GM19397 (cell line): ENCODE data around the gene SYPL2.
"Not testable (repeated sequence)": the region's sequence is repeated elsewhere in the genome, so short reads cannot be mapped to it uniquely, and the experiment has no call there.

ENCODE experiments used
- ATAC-seq: cut with Tn5 transposase; IDR thresholded peaks from one replicate; pipeline ENCODE4 v1.9.1; 2021; ENCODE audit warnings: mild to moderate bottlenecking, moderate library complexity; ENCODE audit not compliant: unreplicated experiment

SYPL2 gene

DNA sequence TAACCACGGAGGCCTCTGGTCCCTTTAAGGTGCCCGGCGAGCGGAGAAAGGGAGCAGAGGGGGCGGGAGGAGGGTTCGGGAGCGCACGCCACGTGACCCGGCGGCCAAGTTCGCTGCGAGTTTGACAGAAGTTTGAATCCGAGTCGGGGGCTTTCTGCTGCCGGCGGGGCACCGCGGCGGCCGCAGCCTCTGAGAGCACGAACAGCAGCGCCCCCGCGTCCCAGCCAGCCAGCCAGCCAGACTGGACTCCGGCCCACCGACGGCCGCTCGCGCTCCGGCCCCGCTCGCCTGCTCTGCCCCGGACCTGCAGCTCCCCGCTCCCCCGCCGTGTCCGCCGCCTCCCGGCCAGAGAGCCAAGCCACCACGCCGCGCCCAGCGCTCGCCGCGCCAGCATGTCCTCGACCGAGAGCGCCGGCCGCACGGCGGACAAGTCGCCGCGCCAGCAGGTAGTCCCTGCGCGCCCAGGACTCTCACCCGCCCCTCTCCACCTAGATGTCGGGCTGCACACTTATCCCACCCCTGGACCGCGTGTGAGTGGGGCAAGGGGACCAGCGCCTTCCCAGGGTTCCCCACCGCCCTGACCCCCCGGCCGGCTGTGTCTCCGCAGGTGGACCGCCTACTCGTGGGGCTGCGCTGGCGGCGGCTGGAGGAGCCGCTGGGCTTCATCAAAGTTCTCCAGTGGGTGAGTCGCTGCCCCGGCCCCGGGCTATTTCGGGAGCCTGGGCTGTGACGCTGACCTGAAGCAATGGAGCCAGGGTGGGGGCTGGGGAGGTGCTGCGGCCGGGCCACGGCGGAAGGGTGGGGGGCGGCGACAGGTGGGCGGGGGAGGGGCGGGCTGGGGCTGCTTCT, at the start of gene SYPL2:
Gene SYPL2 (plus strand): TSS at position 95 of the 849 bp plus-strand sequence. CDS start 298 bp downstream, at position 393.
- no peak for ATAC-seq

DNA sequence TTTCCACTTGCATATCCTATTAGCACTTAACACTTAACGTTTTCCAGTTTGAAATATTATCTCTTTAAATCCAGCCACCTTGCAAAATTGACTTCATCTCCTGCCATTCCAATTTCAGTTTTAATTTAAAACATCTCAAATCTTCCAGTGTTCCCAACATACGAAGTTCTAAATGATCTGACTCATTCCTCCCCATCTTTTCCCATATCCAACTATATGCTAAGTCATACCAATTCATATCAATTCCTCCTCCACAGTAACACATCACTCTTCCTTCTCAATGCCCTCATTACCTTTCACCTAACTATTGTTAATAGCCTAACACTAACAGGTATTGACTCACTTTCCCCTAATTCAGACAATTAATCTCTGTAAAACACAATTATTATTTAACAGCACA, 42.8 kb upstream of the SYPL2 start:
- ATAC-seq = no peak

DNA sequence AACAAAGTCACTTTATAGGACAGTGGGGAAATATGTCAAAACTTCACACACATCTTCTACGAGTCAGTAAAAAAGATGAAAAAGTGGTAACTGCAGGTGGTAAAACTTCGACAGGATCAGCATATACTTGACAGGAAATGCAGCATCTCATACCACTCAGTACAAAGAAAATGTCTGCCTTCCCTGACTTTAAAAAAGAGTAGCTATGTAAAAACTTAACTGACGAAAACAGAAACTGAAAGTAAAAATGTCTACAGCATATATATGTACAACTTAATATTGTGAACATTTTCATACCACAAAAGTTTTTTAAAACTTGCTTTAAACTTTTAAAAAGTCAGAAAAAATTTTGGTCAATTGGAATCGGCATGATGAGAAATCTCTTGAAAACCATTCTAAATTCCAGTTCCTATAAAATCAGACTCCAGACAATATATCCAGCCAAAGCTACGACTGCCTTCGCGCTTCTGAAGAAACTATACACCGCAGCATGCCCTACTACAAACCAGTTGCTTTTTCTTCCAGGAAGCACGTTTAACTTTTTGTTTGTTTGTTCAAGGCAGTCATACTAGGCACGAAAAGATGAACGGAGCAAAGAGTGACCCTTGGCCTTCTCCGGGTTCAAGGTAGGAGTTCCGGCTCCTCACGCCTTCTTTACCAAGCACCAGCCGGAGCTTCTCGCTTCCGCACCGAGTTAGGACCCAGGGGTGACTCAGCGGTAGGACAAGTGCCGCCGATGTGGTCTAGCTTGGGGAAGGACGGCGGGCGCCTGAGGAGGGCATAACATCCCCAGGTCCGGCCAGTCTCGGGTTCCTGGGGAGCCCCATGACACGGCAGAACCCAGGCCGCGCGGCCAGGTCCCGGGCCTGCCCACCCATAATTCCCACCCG, 40.7 kb upstream of the SYPL2 start:
- ATAC-seq = peak; percentile 27

DNA sequence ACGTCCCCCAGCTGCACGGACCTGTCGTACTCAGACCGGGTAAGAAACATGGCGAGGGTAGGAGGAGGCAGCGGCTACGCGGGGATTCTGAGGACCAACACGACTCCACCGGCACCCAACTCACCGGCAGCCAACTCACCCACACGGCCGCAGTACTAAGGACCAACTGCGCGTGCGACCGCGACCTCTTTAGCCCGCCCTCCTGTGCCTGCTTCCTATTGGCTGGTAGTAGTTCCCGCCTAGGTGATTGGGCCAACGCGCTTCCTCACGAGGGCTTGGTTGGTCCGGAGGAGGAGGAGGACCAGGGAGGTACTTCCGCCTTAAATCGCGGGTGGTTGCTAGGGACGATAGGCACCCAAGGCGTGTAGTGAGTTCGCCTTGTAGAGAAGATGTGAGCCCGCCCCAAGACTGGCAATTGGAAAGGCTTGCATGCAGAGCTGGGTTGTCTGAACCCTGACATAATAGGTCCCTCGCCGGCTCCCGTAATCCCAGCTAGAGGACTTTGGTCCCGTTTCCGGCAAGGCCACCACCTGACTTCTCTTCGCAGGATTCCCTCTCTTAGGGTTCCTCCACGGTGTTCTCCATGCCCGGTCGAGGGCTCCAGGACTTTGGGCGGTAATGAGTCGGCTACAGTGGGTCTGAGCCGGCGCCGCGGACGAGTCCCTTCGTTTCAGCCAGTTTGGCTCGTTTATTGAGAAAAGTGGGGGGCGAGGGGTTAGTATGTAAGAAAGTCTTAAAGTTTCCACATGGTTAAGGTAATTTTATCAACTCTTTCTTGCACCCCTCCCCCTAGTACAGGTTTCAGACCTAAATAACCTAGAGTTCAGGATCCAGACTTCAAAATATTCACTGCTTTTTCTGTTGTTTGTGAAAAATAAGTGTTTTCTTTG, 39.8 kb upstream of the SYPL2 start, which contains the start of gene PSMA5:
Gene PSMA5 (minus strand): TSS at position 168 of the 890 bp plus-strand sequence. CDS start 118 bp downstream, at position 50.
- peak; percentile 97 for ATAC-seq

DNA sequence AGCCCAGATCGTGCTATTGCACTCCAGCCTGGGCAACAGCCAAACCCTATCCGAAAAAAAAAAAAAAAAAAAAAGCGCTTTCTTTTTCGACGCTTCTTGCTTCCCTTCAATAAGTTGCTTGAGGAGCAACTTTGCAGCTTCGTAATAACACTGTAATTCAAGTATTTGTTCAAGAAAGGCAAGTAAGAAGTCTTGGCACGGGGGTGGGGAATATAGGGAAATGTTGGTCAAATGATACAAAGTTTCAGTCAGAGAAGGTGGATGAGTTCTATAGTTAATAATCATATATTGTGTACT, 39.2 kb upstream of the SYPL2 start:
- no peak for ATAC-seq

DNA sequence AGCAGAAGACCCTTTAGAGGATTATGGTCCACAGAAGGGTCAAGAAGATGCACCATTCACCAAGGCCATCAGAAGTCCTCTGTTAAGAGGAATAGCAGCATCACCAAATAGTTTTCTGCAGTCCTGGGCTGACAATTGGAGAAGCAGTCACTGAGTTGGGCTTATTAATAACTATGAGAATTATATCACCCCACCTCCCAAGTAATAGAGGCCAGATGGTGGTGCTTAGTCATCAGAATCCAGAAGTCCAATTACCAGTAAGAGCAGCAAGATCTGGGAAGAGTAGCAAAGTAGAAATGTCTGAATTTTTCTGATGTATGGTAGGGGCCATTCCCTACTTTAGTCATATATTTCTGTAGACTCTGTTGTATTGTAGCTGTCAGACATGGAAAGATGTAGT, 34.0 kb upstream of the SYPL2 start:
- ATAC-seq = no peak

DNA sequence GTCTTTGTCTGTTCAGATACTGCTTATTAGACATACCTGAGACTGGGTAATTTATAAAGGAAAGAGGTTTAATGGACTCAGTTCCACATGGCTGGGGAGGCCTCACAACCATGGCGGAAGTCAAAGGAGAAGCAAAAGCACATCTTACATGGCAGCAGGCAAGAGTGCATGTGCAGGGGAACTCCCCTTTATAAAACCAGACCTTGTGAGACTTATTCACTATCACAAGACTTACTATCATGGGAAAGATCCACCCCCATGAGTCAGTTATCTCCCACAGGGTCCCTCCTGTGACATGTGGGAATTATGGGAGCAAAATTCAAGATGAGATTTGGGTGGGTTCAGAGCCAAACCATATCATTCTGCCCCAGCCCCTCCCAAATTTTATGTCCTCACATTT, 33.0 kb upstream of the SYPL2 start:
- ATAC-seq = no peak

DNA sequence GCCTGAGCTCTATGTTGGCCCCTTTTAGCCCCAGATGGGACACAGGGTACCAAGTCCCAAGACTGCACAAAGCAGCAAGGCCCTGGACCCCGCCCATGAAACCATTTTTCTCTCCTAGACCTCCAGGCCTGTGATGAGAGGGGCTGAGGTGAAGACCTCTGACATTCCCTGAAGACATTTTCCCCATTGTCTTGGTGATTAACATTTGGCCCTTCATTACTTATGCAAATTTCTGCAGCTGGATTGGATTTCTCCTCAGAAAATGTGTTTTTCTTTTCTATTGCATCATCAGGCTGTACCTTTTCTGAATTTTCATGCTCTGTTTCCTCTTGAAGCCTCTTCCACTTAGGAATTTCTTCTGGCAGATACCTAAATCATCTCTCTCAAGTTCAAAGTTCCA, 31.9 kb upstream of the SYPL2 start:
- no peak for ATAC-seq

DNA sequence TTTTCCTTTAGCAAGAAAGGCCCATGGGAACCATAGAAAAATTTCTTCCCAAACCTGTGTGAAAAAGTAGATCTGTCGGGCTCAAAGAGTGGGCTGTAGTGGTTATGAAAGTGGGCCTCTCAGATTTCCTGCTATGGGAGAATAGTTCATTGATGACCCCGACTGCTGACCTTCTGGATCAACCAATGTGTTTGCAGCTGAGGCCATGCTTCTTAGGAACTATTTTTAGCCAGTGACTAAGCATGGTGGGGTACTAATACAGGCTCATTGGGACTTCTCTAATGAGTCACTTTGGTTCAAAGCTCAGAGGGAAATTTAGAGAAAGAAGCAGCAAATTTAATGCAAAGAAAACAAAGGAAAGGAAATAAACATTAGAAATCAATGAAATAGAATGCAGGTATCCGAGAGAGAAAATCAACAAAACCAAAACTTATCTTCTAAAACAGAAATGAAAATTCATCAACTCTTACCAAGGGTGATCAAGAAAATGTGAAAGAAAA, 27.5 kb upstream of the SYPL2 start:
- ATAC-seq = no peak

DNA sequence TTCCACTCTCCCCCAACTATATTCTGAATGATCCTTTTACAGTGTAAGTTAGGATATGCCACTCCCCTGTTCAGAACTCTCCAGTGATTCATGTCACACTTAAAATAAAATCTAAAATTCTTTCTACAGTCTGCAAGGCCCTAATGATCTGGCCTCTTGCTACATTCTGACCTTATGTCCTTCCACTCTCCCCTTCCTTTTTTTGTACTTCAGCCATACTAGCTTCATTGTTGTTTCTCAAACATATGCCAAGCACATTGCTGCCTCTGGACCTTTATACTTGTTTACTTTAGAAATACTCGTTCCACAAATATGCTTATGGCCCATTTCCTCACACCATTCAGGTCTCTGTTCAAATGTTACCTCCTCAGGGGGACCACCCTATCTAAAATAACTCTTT, 25.3 kb upstream of the SYPL2 start:
- ATAC-seq = no peak

DNA sequence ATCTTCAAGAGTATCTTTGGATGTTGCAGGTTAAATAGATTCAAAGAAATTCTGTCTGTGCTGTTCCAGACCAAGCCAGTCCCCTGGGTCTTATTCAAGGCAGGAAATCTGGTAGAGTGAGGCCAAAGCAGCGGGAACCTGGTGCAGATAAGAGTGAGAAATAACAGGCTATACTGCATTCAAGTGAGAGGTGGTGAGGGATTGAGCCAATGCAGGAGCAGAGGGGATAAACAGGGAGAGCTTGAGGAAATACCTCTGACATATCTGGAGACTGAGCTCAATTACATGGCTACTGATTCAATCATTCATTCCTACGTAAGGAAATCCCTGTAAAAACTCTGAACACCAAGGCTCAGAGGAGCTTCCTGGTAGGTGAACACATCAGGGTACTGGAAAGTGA, 22.9 kb upstream of the SYPL2 start:
- ATAC-seq = no peak

DNA sequence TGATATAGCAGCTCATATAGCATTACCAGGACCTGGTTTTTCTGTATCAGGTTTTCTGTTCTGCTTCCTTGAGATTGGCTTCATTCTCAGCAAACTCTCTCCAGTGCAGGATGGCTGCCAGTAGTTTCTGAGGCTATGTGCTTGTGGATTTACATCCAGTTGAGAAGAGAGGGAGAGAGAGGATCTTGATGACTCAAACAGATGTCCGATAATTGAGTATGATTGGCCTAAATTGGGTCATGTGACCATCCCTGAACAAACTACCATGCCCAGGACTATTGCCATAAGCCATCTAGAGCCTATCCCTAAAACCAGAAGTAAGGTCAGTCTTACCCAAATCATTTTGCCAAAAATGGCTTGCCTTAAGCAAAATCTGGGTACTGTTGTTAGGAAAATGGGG, 22.0 kb upstream of the SYPL2 start:
- no peak for ATAC-seq

DNA sequence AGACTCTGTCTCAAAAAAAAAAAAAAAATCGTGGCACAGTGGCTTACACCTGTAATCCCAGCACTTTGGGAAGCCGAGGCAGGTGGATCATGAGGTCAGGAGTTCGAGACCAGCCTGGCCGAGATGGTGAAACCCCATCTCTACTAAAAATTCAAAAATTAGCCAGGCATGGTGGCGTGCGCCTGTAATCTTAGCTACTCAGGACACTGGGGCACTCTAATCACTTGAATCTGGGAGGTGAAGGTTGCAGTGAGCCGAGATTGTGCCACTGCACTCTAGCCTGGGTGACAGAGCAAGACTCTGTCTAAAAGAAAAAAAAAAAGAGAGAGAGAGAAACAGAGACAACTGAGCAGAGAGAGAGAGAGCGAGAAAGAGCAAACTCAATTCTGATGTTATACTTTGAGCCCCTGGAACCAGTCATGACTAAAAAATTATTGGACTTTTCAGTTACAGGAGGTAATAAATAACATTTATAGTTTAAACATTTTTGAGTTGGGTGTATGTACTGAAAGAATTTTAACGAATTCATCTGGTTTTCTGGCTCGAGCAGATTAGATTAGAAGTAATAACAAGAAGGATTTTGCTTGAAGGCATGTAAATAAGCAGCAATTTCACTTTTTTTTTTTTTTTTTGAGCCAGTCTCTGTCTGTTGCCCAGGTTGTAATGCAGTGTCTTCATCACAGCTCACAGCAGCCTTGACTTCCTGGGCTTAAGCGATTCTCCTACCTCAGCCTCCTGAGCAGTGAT, 20.2 kb upstream of the SYPL2 start:
- ATAC-seq = not testable (repeated sequence)

DNA sequence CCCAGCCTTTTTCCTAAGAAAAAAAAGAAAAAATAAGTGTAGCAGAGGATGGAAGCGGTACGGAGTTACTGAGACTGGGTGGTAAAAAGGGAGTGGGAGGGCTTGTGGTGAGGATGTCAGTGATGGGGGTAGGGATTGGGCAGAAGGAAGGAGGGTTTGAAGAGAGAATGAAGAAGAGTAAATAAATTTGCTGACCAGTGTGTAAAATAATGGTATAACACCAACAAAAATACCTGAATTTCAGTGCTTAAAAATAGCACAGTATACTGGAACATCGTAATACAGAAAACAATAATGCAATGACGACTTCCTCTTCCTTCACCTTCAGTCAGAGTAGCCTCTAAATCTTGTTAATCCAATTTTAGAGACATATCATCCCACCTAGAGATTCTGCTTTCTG, 18.8 kb upstream of the SYPL2 start:
- no peak for ATAC-seq

DNA sequence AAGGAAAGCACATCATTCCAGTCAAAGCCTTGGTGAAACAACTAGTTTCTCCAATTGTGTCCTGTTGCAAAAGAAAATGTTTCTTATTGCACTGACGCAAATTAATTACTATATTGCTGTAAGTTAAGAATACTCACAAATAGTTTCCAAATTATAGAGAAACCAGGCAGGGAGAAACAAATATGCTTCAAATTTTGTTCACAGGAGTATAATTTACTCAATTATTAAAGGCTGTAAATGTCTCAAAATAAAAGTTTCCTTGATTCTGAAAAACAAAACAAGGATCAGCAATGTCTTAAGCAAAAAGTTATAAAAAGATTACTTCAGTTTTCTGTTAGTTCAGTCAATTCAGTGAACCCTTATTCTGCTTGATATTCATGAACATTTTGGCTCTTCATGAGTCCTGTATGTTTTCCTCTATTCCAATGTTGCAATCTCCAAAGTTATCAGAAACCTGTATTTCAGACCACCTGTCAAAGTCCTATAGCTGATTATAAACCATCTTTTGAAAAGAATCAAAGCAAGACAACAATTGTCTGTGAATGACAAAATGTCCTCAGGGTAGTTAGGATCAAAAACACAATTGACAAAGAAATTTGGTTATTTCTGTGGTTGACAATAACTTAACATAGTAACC, 11.7 kb upstream of the SYPL2 start:
- ATAC-seq = no peak

DNA sequence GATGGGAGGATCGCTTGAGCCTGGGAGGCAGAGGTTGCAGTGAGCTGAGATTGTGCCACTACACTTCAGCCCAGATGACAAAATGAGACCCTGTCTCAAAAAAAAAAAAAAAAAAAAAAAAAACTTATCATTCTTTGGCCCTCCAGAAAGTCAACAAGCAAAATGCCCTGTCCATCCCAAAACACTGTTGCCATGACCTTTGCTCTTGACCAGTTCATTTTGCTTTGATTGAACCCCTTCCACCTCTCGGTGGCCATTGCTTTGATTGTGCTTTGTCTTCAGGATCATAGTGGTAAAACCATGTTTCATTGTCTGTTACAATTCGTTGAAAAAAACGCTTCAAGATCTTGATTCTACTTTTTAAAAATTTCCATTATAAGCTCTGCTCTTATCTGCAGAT, 8.5 kb upstream of the SYPL2 start:
- ATAC-seq = no peak

DNA sequence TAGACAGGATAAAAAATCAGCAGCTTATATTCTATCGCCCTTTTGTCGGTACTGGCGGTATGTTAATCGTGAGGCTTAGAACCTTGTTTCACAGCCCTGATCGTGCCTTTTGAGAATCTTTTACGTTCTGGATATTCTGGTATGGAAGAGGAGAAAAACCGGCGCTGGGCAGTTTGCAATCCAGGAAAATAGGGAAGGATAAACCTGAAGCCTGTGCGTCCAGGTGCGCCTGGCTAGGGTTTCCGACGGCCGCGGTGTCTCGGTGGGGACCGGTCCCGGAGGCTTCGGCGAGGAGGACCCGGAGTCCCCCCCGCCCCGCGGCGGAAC, 258 bp upstream of the SYPL2 start:
- no peak for ATAC-seq

DNA sequence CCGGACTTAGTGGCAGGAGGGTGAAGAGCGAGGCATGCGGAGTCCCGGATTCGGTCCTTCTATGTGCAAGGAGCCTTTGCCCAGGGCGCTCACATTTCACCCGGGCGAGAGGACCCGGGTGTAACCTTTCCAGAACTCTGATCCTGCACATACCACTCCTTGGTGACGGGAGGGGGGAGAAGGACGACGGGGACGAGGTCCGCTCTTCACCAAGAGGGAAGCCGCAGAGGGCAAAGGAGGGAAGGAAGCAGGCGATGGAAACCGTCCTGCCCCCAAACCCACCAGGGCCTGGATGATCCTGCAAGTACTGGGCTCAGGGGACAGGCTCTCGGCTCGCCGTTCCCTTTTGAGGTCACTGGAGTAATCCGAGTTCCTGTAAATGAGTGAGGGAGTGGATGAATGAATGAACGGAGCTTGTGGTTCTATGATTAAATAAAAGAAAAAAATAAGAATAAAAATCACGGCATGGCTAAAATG, 993 bp downstream of the SYPL2 start:
- no peak for ATAC-seq

DNA sequence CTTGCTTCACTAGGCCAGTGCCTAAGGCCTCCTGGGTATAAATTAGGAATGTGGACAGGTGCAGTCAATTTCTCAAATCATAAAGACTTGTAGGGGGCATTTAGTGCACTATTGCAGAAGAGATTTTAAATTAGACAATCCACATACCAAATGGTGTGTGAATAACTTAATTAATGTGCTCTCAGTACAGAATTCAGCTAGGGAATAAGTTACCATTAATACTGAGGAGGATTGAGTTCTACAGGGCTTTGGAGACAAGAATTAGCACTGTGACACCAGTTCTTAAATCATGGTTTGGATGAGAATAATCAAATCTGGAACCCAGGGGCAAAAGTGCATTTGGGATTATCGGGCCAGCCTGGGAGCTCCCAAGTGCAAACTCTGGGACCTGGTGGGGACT, 1.7 kb downstream of the SYPL2 start:
- ATAC-seq = no peak

DNA sequence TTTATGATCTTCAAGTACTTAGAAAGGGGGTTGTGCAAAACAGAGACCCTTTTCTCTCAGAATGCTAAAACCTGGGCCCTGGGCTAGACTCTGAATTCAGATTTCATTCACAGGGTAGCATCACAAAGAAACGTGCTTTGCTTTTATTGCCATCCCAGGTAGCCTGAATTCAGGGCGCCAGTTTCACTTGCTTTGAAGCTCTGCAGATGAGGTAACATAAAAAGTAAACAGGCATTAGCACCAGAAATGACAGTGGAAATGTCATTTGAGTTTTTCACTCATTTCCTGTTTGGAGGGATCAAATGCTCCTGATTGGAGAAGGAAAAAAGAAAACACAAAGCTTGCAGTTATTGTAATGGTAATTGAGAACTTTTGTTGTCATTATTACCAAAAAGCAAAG, 2.6 kb downstream of the SYPL2 start:
- ATAC-seq = no peak
